ENCODE data around the gene CLEC17A.
"Not testable (repeated sequence)": the region's sequence is repeated elsewhere in the genome, so short reads cannot be mapped to it uniquely, and the experiment has no call there.

Gene CLEC17A

DNA sequence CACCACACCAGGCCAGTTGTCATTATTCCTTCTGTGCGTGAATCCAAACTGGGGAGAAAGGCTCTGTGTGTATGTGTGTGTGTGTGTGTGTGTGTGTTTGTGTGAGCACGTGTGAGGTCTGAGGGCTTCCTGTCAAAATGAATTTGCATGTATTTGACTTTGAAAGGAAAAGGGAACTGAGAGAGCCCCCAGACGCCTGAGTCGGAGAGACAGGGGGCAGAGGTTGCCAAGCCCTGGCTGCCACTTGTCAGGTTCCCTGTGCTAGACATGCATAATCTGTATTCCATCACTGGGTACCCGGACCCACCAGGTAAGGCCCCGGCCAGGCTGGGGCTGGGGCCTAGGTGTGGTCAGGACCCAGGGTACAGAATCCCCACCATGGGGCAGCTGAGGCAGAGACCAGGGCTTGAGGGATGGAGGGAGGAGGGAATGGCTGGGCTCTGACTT, at the start of gene CLEC17A:
Gene CLEC17A (plus strand): TSS at position 191 of the 447 bp plus-strand sequence. CDS start 77 bp downstream, at position 268.
- DNase-seq (ENCODE audit: low spot score) = no peak

DNA sequence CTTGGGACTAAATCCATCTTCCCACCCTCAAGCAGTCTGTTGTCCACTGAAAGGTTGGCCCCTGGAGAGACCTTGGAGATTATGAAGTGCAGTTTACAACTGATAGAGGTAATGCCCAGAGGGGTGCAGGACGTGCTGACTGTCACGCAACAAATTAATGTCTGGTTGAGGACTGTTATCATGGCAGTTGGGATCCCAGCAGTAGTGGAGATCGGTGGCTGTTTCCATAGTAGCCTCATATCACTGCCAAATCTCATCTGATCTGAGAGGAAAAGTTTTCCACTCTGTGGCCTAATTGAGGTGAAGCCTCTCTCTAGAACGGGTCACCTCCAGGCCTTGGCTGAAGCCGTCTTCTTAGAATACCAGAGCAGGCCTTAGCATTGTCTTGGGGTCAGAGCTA, 49.4 kb upstream of the CLEC17A start:
- no peak for DNase-seq (ENCODE audit: low spot score)

DNA sequence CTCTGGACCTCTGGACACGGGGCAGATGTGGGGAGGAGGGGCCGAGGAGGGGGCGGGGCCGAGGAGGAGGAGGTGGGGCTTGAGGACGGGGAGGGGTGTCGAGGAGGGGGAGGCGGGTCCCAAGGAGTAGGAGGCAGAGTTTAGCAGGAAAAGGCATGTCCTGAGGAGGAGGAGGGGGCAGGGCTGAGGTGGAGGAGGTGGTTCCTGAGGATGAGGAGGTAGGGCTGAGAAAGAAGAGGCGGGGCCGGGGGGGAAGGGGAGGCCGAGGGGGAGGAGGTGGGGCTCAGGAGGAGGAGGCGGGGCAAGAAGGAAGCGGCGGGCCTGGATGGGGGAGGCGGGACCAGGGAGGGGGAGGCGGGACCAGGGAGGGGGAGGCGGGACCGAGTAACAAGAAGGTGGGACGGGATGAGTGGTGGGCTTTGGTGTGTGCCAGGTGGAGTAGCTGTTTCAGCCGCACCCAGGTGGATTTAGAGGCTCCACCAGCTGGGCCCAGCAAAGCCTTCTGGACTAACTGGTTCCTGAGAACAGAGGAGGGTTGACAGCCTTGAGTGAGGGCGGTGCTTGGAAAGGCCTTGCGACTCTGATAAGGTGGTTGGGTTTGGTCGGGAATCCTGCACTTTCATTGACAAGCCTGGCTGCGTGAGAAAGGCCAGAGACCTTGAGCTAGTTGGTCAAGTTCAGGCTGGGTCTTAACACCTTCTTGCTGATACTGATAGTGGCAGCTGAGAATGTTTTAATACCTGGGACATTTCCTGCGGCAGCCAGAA, 45.8 kb upstream of the CLEC17A start:
- DNase-seq (ENCODE audit: low spot score) = no peak

DNA sequence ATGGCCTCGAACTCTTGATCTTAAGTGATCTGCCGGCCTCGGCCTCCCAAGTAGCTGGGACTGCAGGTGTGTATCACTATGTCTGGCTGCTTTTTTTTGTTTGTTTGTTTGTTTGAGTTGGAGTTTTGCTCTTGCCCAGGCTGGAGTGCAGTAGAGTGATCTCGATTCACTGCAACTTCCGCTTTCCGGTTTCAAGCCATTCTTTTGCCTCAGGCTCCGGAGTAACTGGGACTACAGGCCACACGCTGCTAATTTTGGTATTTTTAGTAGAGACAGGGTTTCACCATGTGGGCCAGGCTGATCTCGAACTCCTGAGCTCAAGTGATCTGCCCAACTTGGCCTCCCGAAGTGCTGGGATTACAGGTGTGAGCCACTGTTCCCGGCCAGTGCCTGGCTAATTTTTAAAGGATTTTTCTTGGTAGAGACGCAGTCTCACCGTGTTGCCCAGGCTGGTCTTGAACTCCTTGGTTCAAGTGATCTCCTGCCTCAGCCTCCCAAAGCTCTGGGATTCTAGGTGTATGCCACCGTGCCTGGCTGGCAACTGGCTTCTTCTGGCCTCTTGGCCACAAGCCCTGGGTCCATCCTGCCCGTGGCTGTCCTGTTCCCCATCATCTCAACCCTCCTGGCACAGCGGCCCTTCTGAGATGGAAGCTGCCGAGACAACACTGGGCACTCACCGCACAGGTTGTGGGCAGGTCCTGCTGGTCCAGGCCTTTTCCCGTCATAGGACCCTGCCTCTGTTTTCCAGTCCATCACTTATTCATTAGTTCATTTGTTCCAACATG, 42.0 kb upstream of the CLEC17A start:
- DNase-seq (ENCODE audit: low spot score) = no peak

GRCh38 chr19:14541979-14542378, 40.9 kb upstream of the CLEC17A start:
- DNase-seq (ENCODE audit: low spot score) = not testable (repeated sequence)

DNA sequence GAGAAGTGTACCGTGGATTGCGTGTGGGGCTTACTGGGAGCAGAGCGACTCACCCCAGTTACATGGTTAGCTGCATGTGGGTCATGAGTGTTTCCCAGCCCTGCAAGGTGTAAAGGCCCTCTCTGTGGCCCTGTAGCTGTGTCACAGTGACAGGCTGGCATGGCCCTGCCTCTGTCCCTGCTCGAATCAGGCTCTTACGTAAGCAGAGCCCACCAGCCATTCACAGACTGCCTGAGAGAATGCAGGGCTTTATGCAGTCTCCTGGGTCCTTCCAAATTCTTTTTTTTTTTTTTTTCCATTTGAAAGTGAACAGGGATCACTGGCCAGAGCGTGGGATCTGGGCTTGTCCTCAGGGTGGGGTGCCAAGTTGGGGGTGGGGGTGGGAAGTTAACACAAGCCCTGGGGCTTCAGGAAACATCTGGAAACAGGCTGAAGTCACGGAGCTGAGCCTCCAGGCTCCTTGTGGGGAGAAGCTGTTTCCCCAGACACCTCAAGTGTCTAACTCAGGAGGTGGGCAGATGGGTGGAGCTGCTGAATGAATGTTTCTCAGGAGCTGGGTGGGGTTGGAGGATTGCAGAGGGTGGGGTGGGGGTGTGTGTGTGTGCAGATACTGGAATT, 40.1 kb upstream of the CLEC17A start:
- no peak for DNase-seq (ENCODE audit: low spot score)

- no peak for DNase-seq (ENCODE audit: low spot score)
These were observed 38.8 kb upstream of the CLEC17A start for GRCh38 chr19:14544047-14544446.

DNA sequence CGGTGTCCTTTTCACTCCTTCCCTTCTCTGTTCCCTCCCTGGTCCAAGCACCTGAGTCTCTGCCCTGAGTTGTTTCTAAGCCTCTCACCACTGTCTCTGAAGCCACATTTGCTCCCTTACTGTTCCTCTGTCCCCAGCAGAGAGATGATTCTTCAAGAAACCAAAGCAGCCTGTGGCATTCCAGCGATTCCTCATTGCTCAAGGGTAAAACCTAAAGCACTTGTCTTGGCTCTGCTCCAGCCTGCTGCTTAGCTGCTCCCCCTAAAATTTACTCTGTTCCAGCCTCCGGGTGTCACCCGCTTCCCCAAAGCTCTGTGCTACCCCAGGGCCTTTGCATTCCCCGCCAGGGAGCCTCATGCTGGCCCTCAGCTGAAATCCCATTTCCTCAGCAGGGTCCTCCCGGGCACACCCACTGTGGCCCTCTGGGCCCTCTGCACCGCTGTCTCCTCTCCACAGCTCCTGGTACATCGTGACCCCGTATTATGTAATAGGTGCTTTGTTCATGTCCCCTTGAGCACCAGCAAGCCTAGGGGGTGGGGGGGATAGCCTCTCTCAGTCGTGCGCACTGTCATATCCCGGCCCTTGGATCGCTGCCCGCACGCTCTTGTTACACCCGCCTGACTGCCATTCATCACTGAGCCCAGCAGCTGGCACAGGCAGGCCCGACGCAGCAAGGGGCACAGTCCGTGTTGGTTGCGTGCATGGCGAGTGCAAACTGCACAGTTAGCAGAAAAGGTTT, 37.7 kb upstream of the CLEC17A start:
- DNase-seq (ENCODE audit: low spot score) = no peak

DNA sequence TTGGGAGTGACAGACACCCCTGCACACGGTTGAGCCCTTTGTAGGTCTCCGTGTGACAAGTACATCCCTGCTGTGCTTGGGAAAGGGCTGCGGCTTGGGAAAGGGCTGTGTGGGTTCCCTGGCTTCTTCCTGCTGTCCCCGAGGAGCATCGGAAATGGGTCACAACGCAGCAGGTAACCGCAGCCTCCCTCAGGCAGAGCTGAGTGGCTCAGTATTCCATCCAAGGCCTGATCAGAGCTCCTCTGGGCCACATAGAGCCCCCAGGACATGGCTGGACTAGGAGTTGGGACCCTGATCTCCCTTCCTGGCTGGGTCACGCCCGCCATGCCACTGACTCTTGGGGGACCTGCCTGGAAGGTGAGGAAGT, 37.2 kb upstream of the CLEC17A start:
- DNase-seq (ENCODE audit: low spot score) = no peak

DNA sequence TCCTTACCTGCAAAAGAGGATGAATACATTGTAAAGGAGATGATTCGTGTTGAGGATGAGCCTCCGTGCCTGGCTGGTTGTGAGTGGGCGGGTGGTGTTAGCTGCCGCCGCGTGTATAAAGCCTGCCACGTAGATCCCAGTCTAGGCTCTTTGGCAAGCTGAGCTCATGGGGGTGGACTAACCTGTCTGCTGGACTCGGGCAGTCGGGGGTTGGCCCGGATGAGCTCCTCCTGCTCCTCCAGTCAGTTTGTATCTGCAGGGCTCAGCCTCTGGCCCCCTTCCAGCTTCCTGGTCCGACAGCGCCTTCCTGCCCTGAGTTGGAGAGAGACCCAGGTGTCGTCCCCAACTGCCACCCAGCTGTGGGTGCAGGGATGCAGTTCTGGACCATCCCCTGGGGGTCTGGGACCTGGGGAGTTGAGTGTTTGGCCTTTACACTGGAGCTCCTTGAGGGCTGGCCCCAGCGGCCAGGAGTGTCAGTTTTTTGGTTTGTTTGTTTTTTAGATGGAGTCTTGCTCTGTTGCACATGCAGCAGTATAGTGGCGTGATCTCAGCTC, 32.6 kb upstream of the CLEC17A start:
- no peak for DNase-seq (ENCODE audit: low spot score)

GRCh38 chr19:14551134-14552005, 31.5 kb upstream of the CLEC17A start:
- not testable (repeated sequence) for DNase-seq (ENCODE audit: low spot score)

GRCh38 chr19:14552006-14552360, 30.9 kb upstream of the CLEC17A start:
- DNase-seq (ENCODE audit: low spot score) = not testable (repeated sequence)

DNA sequence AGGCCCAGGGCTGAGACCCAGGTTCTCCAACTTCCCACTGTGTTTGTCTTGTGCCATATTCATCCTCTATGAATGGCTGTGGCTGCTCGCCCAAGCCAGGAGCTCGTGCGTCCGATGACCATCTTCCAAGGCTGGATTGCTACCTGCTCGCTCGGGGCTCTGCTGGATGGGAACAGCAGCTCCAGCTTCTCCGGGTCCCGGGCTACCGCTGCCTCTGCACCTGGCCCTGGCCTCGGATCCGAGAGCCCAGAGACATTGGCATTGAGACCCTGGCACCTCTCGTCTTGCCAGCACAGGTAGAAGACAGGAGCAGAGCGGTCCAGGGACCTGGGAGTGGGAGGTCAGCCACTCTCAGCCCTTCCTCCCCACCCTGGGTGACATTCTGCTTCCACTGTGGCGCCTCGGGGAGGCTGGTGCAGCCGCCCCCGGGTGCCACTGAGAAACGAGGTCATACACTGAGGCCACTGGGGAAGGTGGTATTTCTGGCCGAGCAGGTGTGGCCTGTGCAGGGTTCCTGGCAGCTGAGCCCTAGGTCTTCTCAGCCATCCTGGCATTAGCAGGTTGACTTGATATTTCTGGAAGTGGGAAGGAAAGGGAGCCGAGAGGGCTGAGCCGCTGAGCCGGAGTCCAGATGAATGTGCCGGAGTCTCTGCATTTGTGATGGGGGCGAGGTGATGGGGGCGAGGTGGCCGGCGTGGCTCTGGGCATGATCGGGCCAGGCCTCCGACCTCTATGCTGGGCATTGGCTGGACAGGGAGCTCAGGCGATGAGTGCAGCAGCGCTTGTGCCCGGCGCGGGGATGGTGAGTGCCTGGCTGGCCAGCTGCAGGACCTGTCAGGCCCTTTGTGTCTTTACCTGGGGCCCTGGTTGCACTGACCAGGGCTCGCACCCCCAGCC, 29.6 kb upstream of the CLEC17A start:
- no peak for DNase-seq (ENCODE audit: low spot score)

DNA sequence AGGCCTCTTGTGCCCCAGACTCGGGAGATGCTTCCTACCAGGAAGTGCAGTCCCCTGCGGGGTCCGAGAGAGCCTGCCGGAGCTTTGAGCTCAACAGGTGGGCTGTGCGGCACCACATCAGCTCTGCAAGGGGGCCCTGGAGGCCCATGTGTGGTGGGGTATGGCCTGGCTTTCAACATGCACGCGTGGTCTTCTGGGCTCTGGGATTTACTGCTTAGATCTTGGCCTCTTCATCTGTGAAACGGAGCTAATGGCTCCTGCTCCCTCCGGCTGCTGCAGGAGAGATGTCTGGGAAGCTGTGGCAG, 29.0 kb upstream of the CLEC17A start:
- no peak for DNase-seq (ENCODE audit: low spot score)

DNA sequence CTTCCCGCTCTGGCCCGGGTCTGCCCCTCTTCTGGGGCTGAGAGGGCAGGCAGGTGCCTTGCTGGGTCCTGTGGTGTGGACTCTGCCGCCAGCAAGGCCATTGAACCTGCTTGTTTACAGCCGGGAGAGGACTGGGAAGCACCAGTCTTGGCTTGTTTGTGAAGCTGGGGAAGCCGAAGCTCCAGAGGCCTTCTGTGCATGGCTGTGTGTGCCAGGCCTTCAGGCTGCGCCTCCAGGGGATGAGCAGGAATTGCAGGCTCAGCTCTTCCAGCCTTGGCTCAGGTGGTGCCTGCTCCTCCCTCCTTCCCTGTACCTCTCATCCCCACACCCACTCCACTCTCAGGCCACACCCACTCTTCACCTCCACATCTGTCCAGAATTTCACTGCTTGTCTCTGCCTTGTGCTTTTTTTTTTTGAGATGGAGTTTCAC, 28.5 kb upstream of the CLEC17A start:
- DNase-seq (ENCODE audit: low spot score) = no peak

GRCh38 chr19:14555918-14556661, 26.8 kb upstream of the CLEC17A start:
- DNase-seq (ENCODE audit: low spot score) = no peak

DNA sequence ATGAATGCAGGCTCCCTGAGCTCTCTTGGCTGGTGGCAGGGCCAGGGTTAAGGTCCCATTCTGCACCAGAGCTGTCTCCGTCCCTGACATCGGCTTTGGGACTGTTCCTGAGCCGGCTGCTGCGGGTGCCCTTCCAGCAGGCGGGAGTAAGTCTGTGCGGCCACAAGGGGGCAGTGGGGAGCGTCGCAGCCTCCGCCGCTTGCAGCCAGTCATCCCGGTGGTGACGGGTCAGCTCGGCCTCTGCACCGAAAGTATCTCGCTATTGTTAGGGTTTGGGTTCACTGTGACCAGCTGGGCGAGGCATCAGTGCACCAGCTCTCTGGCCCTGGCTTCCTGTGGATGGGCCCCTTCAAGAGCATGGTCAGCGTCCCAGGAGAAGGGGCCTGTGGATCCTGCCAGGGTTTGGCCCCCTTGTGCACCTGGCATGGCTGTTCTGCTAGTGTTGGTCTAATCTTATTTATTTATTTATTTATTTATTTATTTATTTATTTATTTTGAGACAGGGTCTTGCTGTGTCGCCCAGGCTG, 26.2 kb upstream of the CLEC17A start:
- DNase-seq (ENCODE audit: low spot score) = peak; percentile 82

DNA sequence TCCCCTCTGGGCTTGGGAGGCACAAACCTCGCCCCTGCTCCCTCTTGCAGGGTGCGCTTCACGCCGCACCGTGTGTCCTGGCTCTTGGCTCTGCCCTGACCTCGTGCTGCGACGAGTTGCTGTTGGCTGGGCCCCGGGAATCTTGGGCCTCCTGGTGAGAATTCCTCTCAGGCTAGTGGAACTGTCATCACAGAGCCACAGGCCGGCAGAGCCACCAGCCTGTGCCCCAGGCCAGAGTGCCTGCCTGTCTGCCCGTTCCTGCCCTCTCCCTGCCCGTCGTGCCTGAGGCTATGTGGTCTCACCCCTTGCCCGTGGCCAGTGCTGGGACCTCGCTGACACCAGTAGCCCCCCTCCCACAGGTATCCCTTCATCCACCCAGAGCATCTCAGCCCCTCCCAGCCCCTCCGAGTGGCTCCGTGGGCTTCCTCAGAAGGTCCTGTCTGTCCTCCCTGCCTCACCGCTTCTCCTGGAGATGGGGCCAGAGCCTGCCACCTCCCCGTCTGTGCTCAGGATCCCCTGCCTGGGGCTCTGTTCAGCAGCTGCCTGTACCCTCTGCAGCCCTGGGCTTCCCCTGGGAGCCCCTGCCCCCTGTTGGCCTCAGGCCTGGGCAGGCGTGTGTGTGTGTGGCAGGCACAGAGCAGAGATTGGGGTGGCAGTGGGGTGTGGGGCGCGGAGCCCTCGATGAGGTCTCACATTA, 24.4 kb upstream of the CLEC17A start:
- DNase-seq (ENCODE audit: low spot score) = no peak
